Smooth muscle cell (in vitro differentiated cells): Measurements from ENCODE around the gene FEZF2. TPM values are rescaled to one million over a fixed set of nuclear protein-coding genes. Genes with fewer than 3 reads are reported as not detected.

Experiments used
- DNase-seq: peaks from one replicate; lab custom pipeline; 2025; ENCODE audit not compliant: unreplicated experiment; lab: John Stamatoyannopoulos, UW
- H2AFZ ChIP-seq: fragments of 200-600 bp; sonication (generic); 2 replicates; pipeline ENCODE4 v1.6.0; 2016; ENCODE audit warnings: antibody characterized with exemption, low read depth, mild to moderate bottlenecking
- H3F3A ChIP-seq: fragments of 200-600 bp; sonication (generic); 2 replicates; pipeline ENCODE4 v1.6.0; 2017; ENCODE audit warnings: antibody characterized with exemption, low read depth
- H3K27ac ChIP-seq: fragments of 200-600 bp; sonication (generic); 2 replicates; pipeline ENCODE4 v1.5.1; 2016; ENCODE audit warnings: low read depth, mild to moderate bottlenecking
- H3K27me3 ChIP-seq: fragments of 200-600 bp; sonication (generic); 2 replicates; pipeline ENCODE4 v1.6.1; 2016; ENCODE audit warnings: low read depth, mild to moderate bottlenecking
- H3K36me3 ChIP-seq: fragments of 200-600 bp; sonication (generic); 2 replicates; pipeline ENCODE4 v1.5.1; 2016; ENCODE audit warnings: low read depth
- H3K4me1 ChIP-seq: fragments of 200-600 bp; sonication (generic); 2 replicates; pipeline ENCODE4 v1.5.1; 2016; ENCODE audit warnings: low read depth
- H3K4me2 ChIP-seq: fragments of 200-600 bp; sonication (generic); 2 replicates; pipeline ENCODE4 v1.6.0; 2016; ENCODE audit warnings: mild to moderate bottlenecking
- H3K4me3 ChIP-seq: fragments of 200-600 bp; sonication (generic); 2 replicates; pipeline ENCODE4 v1.5.1; 2016; ENCODE audit warnings: mild to moderate bottlenecking
- H3K79me2 ChIP-seq: fragments of 200-600 bp; sonication (generic); 2 replicates; pipeline ENCODE4 v1.6.0; 2016; ENCODE audit warnings: low read depth, mild to moderate bottlenecking
- H3K9ac ChIP-seq: fragments of 200-600 bp; sonication (generic); 2 replicates; pipeline ENCODE4 v1.6.0; 2016; ENCODE audit warnings: low read depth
- H3K9me3 ChIP-seq: fragments of 200-600 bp; sonication (generic); replicated peaks from 2 replicates; pipeline ENCODE4 v1.5.1; 2016; ENCODE audit warnings: low read depth
- H4K20me1 ChIP-seq: fragments of 200-600 bp; sonication (generic); 2 replicates; pipeline ENCODE4 v1.6.0; 2016; ENCODE audit warnings: low read depth
- CTCF ChIP-seq: fragments of 200-600 bp; sonication (generic); IDR thresholded peaks from 2 replicates; pipeline ENCODE4 v1.5.1; 2017; ENCODE audit warnings: borderline replicate concordance, mild to moderate bottlenecking, antibody characterized with exemption; ENCODE audit not compliant: insufficient read depth, poor library complexity, severe bottlenecking
- WGBS: methylation state at CpG from one replicate; pipeline ENCODE4 v1.1.7; 2016; ENCODE audit warnings: low lambda C conversion rate; 5-methylcytosine and 5-hydroxymethylcytosine counted together
- polyA plus RNA-seq: library from polyadenylated mRNA; unstranded; fragments of >200 nt; fragmentation: Nextera tagmentation; extraction: Ambion mirVana; gene quantifications from 2 replicates; pipeline ENCODE4 v1.2.1, GENCODE V29; 2016
- total RNA-seq: library from RNA; depleted of rRNA; stranded (reverse); fragments of >200 nt; gene quantifications from 2 replicates; pipeline ENCODE4 v1.2.3, GENCODE V29; 2014

The FEZF2 gene
- total and polyA plus RNA-seq, 2 experiments from 2014 or later: not detected

GRCh38 chr3:62414786-62415185 lies 41.4 kb upstream of the FEZF2 start:
- Histone ChIP-seq H3K4me2 (no peak overlapping the region), H3K79me2 (no peaks in the 10 kb centered on the region), H3K27me3 (peaks cover 16% of the 10 kb centered on the region), H4K20me1 (no peaks in the 10 kb centered on the region), H3K27ac (no peak overlapping the region), H3K9ac (no peak overlapping the region), H2AFZ (no peak overlapping the region), H3K36me3 (no peaks in the 10 kb centered on the region), H3F3A (no peaks in the 10 kb centered on the region), H3K9me3 (no peaks in the 10 kb centered on the region), H3K4me1 (peaks cover 23% of the 10 kb centered on the region), H3K4me3 (no peak overlapping the region)
- no peak for TF ChIP-seq CTCF
- DNase-seq: no peak
- WGBS: 67% methylated on average over 11 of the region's 11 CpGs

GRCh38 chr3:62413687-62414086 lies 40.3 kb upstream of the FEZF2 start:
- no peak overlapping the region for H3K4me3 ChIP-seq

GRCh38 chr3:62406945-62407344 lies 33.6 kb upstream of the FEZF2 start:
- H3K27ac ChIP-seq: no peak overlapping the region
- no peaks in the 10 kb centered on the region for H3K4me1 ChIP-seq
- no peak overlapping the region for H3K4me2 ChIP-seq
- TF ChIP-seq CTCF: no peak
- H2AFZ ChIP-seq: no peak overlapping the region
- no peaks in the 10 kb centered on the region for H4K20me1 ChIP-seq
- no peaks in the 10 kb centered on the region for H3K9me3 ChIP-seq
- H3K36me3 ChIP-seq: no peaks in the 10 kb centered on the region
- no peaks in the 10 kb centered on the region for H3F3A ChIP-seq
- H3K4me3 ChIP-seq: no peak overlapping the region
- 82% methylated on average over 2 of the region's 2 CpGs for WGBS
- no peak for DNase-seq
- no peak overlapping the region for H3K9ac ChIP-seq
- peaks cover 23% of the 10 kb centered on the region for H3K27me3 ChIP-seq
- no peaks in the 10 kb centered on the region for H3K79me2 ChIP-seq

More at GRCh38 chr3:62413687-62414086, 40.3 kb upstream of the FEZF2 start:
- Histone ChIP-seq H3K79me2 (no peaks in the 10 kb centered on the region), H3K4me1 (peaks cover 23% of the 10 kb centered on the region), H3K9ac (no peak overlapping the region), H3K36me3 (no peaks in the 10 kb centered on the region), H3F3A (no peaks in the 10 kb centered on the region), H2AFZ (no peak overlapping the region), H3K27ac (no peak overlapping the region), H4K20me1 (no peaks in the 10 kb centered on the region), H3K27me3 (peaks cover 18% of the 10 kb centered on the region), H3K4me2 (no peak overlapping the region), H3K9me3 (no peaks in the 10 kb centered on the region)
- no peak for DNase-seq
- WGBS: 89% methylated on average over 2 of the region's 2 CpGs
- no peak for TF ChIP-seq CTCF

GRCh38 chr3:62405566-62405965 lies 32.2 kb upstream of the FEZF2 start:
- H2AFZ ChIP-seq: no peak overlapping the region
- H3K4me2 ChIP-seq: no peak overlapping the region
- no peak for DNase-seq
- no peak overlapping the region for H3K27ac ChIP-seq
- no peaks in the 10 kb centered on the region for H3K79me2 ChIP-seq
- H3K36me3 ChIP-seq: no peaks in the 10 kb centered on the region
- no peaks in the 10 kb centered on the region for H4K20me1 ChIP-seq
- peaks cover 23% of the 10 kb centered on the region for H3K27me3 ChIP-seq
- 90% methylated on average over 6 of the region's 6 CpGs for WGBS
- H3K4me3 ChIP-seq: no peak overlapping the region
- H3K4me1 ChIP-seq: no peaks in the 10 kb centered on the region
- no peak for TF ChIP-seq CTCF
- H3K9ac ChIP-seq: no peak overlapping the region
- H3K9me3 ChIP-seq: no peaks in the 10 kb centered on the region
- H3F3A ChIP-seq: no peaks in the 10 kb centered on the region
